Activated CD4-positive, alpha-beta T cell treated with anti-CD3 and anti-CD28 coated beads, Interleukin-2, amount 50 U/mL, for 4 hours (primary cell): ENCODE measurements around the gene TMTC4.
A peak's percentile ranks its signal among the peaks of the same experiment; 100 is the strongest.
"Not testable (repeated sequence)": the region's sequence is repeated elsewhere in the genome, so short reads cannot be mapped to it uniquely, and the experiment has no call there.

ENCODE experiments used
- DNase-seq, 2 experiments: peaks; one replicate each; pipeline ENCODE4 v3.0.0-alpha.2; 2020

Gene TMTC4, protein sequence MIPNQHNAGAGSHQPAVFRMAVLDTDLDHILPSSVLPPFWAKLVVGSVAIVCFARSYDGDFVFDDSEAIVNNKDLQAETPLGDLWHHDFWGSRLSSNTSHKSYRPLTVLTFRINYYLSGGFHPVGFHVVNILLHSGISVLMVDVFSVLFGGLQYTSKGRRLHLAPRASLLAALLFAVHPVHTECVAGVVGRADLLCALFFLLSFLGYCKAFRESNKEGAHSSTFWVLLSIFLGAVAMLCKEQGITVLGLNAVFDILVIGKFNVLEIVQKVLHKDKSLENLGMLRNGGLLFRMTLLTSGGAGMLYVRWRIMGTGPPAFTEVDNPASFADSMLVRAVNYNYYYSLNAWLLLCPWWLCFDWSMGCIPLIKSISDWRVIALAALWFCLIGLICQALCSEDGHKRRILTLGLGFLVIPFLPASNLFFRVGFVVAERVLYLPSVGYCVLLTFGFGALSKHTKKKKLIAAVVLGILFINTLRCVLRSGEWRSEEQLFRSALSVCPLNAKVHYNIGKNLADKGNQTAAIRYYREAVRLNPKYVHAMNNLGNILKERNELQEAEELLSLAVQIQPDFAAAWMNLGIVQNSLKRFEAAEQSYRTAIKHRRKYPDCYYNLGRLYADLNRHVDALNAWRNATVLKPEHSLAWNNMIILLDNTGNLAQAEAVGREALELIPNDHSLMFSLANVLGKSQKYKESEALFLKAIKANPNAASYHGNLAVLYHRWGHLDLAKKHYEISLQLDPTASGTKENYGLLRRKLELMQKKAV

DNA sequence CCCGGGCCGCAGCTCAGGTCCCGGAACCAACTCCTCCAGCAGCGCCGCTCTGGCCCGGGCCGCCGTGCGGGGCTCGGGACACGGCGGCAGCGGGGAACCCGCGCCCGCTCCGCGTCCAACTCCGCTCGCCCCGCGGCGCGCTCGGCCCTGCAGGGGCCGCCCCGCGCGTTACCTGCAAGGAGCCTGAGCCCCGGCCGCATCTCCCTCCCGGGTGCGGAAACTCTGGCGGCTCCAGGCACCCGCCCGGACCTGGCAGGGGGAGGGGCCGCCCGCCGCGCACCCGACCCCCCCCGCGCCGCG is at the start of gene TMTC4:
TMTC4 (minus strand) TSS at position 224 of the 300 bp plus-strand sequence. CDS start 4,433 bp downstream, outside the sequence.
- DNase-seq: no peak

DNA sequence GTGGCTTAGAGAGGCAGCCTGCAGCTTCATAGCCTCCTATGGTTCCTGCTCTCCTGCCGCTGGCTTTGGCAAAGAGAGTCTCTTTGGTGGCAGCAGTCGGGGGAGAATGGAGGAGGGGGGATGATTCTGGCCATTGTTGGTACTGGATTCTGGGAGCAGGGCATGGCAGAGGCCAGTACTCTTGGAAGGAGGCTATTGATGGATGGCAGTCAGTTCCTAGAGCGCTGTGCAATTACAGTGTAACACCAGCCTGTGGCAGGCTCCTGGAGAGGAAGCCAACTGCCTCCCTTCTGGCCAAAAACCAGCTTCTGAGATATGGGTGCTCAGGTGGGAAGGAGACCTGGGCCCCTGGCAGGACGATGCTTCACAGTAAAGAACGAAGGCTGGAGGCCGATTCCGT is 47.9 kb upstream of the TMTC4 start:
- DNase-seq: no peak

DNA sequence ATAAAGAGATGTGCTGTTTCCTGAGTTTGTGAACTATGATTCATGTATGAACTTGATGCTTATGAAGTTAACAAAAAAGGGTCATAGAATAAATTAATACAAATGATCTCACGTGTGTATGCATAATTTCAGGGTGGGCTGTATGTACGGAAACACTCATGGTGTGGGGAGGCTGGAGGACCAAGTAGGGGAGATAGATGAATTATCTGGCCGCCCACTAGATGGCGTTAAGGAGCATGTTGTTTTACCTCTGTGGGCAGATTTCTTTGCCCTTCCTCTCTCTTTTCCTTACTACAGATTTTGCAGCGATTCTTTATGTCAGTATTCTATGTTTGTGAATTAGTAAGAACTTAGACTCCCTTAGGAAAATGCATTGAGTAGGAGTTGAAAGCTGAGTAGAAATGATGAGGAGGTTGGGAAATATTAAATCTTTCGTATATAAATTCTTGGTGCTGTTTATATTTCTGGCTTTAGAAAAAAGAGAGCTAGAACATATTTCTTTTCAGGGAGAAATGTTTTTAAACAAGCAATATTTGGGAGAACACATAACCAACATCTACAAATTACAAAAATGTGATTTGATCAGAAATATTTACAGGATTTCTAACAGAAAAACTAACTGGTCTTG is 47.4 kb upstream of the TMTC4 start:
- DNase-seq: peak; percentile 30 to 36

DNA sequence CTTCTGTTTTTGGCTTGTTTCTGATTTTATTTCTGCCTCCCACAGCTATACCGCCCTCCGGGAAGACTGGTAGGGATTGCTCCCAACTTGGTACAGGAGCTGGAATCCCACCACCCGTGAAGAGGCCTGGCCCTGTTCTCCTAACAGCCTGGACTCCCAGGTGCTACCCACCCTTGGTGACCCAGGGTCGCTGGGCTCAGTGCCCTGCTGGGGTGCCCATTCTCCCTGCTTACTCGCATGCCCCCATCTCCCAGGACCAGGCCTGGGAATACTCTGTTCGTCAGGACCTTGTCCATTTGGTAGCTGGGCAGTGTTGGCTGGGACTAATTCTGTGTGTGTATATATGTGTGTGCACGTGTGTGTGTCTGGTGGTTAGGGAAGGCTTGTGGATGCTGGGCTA is 41.0 kb upstream of the TMTC4 start:
- no peak for DNase-seq

DNA sequence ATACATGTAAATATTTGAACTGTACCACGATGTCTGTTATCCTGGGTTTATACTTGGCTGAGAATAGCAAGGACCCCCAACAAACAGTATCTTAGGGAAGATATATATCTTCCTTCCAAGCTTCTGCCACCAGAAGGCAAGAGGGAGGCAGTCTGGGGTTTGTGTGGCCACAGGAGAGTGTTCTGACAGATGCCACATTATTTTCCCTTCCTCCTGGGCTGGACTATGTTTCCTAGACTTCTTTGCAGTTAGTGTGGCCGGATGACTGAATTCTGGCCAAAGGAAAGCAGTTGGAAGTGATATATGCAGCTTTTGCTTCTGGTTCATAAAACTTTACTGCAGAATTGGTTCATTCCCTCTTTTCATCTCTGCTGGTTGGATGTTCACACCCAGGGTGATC is 39.9 kb upstream of the TMTC4 start:
- no peak for DNase-seq

DNA sequence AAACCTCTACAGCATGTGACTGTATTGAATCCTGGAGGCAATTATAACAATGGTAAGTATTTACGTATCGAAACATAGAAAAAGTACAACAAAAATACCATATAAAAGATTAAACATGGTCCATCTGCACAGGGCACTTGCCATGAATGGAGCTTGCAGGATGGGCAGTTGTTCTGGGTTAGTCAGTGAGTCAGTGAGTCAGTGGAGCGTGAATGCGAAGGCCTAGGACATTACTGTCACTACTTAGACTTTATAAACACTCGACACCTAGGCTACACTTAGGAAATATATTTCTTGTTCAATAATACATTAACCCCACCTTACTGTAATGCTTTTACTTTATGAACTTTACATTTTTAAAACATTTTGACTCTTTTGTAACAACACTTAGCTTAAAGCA is 35.6 kb upstream of the TMTC4 start:
- no peak for DNase-seq

DNA sequence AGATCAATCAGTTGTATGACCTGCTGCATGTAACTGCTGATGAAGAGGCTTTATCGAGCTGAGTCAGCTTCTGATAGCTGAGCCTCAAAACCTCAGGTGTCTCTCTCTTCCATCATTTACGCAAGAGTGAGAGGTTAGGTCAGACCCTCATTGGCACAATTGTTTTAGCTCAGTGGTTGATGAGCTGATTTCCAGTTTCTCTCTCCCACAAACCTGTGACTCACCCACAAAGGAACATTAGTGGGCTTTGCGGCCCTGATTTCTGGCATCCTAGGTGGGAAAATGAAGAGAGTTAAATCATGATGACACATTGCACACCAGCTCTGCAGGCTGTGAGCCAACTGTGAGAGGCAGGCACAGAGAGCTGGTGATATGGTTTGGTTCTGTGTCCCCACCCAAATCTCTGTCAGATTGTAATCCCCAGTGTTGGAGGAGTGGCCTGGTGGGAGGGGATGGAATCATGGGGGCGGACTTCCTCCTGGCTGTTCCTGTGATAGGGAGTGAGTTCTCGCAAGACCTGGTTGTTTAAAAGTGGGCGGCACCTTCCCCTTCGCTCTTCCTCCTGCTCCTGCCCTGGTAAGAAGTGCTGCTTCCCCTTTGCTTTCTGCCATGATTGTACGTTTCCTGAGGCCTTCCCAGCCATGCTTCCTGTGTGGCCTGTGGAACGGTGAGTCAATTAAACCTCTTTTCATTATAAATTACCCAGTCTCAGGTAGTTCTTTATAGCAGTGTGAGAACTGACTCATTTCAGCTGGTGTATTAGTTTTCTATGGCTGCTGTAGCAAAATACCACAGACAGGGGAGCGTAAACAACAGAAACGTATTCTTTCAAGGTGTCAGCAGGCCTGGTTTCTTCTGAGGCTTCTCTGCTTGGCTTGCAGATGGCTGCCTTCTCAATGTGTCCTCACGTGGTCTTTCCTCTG is 33.5 kb upstream of the TMTC4 start:
- DNase-seq: no peak

DNA sequence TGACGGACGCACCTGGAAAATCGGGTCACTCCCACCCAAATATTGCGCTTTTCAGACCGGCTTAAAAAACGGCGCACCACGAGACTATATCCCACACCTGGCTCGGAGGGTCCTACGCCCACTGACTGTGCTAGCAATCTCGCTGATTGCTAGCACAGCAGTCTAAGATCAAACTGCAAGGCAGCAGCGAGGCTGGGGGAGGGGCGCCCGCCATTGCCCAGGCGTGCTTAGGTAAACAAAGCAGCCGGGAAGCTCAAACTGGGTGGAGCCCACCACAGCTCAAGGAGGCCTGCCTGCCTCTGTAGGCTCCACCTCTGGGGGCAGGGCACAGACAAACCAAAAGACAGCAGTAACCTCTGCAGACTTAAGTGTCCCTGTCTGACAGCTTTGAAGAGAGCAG is 23.7 kb upstream of the TMTC4 start:
- DNase-seq: not testable (repeated sequence)

DNA sequence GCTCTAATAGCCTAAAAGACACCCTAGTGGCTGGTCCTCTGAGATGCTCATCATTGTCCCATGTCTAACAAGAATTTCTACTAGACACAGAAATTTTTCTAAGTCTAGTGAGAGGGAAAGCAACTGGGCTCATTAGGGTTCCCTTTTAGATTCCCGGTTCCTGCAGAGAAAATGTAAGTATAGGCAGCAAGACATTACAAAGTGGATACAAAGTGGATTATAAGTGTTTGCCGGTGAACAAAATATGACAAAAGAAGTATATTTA is 20.8 kb upstream of the TMTC4 start:
- no peak for DNase-seq

DNA sequence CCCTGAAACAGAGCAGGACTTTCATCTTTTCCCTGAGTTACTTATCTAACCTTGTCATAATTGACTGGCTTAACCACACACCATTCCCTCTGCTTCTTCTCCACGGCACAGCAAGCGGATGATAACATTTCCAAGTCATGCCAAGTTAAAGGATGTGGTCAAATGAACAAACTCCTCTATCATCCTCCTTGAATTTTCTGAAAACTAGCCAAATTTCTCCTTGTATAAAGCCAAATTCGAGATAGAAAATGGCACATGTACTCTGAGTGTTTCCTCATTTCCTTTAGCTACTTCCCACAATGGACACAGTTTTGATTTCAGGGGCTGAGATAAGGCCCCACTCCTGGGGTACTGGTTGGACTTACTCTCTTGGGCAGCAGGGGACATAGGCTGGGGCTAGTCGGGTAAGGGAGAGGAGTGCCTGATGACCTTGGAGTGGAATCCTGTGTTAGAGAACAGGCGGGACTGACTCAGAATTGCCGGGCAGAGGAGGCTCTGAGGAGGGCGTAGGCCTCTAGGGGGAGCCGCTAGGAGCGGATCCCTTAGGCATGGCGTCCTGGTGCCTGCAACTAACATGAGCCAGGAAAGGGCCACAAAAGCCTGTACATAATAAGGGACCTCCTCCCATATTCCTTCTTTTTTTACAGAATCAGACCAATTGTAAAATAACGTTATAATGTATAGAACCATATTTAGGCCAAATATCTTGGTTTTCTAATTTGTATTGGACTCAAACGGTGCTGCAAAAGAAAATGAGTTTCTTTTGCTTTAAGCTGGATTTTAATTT is 20.3 kb upstream of the TMTC4 start:
- no peak for DNase-seq

DNA sequence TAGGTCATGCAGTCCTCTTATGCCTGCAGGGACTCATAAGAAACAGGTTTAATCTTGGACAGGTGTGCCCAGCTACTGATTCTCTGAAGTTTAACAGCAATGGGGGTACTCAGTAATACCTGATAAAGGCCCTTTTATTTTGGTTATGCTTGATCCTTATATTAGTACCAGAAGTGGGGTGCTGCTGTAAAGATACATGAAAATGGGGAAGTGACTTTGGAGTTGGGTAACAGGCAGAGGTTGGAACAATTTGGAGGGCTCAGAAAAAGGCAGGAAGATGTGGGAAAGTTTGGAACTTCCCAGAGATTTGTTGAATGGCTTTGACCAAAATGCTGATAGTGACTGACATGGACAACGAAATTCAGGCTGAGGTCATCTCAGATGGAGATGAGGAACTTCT is 14.6 kb upstream of the TMTC4 start:
- no peak for DNase-seq

DNA sequence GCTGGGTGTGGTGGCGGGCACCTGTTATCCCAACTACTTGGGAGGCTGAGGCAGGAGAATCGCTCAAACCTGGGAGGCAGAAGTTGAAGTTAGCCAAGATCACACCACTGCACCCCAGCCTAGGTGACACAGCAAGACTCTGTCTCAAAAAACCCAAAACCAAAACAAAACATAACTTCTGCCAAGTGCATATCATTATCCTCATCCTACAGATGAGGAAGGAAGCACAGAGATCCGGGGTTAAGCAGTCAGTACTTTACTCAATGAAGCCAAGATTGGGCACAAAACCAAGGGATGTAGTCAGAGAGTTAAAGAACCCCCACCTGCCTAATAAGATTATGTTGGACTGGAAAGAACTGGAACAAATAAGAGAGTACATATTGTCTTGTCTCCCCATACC is 5.5 kb upstream of the TMTC4 start:
- DNase-seq: no peak

DNA sequence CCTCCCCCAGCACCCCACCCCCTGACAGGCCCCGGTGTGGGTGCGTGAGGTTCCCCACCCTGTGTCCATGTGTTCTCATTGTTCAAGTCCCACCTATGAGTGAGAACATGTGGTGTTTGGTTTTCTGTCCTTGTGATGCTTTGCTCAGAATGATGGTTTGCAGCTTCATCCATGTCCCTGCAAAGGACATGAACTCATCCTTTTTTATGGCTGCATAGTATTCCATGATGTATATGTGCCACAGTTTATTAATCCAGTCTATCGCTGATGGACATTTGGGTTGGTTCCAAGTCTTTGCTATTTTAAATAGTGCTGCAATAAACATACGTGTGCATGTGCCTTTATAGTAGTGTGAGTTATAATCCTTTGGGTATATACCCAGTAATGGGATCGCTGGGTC is 2.5 kb upstream of the TMTC4 start:
- DNase-seq: not testable (repeated sequence)

DNA sequence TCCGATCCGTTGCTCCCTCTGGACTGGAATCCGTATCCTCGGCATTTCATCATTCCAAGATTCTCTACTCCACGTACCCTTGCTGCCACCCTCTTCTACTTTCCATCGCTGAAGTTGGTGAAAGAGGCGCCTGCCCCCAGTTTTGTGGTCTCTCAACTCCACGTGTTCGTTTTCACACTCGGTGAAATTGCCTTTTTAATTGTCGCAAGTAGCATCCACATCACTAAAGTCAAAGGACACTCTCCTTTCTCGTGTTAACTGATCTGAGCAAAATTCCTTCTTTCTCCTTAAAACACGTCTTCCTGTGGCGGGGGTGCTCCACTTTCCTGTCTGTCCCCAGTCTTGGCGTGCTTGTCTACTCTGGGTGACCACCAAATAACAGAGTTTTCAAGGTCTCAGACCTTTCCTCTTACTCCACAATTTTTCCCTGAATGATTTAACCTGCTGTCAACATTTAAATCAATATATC is 1.1 kb upstream of the TMTC4 start:
- DNase-seq: peak in 1 of 2 experiments; percentile 5

DNA sequence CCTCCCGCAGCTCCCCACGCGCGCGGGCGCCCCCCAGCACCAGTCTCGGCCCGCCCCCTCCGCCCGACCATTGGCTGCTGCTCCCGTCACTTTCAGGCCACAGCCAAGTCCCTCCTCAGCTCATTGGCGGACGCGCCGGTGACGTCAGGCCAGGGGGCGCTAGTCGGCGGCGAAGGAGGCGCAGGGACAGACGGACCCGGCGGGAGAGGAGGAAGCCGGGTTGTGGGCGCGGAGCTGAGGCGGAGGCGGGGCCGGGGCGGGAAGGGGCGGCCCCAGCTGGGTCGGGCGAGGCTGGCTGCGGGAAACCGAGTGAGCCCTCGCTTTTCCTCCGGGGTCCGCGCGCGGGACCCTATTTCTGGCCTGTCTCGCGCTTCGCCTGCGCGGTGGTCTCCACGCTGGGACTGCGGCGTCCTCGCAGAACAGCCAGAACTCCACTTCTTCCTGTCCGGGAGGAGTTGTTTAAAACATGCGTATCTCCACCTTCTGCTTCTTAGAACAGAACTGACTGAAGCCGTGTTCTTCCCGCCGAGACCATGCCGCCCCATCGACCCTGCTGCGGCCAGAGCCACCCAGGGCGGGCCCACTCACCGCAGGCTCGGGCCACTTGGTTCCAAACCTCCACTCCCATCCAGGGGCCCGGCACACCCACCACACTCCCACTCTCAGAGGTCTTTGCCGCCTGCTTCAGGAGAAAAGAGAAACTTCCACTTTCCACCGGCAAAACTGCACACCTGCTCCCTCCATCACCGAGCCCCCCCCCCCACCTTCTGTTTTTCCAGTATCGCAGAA is 471 bp upstream of the TMTC4 start:
- DNase-seq: peak; percentile 99 to 100

DNA sequence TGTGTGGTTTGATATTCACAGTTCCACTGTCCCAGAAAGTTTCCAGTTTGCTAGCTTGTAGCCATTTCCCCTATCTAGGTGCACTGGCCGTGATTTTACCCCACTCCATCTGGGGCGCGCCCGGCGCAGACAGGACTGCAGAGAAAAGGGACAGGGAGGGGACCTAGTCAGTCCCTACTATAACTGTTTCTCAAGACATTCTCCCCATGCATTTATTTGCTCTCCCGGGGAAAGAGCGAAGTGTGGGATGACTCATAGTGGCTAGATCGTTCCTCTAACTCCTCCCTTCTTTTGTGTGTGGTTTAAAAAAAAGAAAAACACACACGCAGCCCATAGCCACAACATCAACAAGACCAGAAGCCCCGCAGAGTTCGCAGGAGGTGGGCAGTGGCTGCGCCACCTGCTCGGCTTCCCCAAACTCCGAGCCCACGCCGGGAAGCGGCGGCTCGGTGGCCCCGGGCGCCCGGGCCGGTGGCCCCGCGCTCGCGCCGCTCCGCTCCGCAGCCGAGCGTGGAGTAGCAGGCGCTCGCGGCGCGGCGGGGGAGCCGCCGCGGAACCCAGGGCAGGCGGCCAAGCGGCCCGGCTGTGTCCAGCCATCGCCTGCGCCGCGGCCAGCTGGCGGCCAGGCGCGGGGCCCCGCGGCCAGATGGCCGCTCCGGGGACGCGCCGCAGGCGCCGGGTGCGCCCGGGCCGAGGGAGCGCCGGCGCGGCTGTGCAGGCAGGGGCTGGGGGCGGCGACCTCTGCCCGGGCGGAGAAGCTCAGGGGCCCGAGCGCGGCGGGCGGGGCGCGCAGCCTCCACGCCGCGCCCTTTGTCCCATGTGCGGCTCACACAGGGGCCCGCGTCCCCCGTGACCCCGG is 653 bp downstream of the TMTC4 start:
- peak; percentile 24 to 35 for DNase-seq

DNA sequence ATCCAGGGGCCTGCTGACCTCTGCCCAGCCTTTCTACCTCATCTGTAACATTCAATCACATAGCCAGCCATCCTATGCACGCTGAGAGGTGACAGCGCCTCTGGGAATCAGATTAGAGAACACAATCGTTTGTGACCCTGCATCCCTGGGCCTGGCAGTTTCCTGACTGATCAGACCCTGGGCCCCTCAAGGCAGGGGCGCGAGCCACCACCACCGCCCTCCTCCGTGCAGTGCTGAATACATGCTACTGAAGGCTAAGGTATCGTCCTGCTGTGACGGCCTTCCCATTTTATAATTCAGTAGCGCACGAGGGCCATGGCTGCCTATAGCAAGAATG is 1.3 kb downstream of the TMTC4 start:
- DNase-seq: no peak

DNA sequence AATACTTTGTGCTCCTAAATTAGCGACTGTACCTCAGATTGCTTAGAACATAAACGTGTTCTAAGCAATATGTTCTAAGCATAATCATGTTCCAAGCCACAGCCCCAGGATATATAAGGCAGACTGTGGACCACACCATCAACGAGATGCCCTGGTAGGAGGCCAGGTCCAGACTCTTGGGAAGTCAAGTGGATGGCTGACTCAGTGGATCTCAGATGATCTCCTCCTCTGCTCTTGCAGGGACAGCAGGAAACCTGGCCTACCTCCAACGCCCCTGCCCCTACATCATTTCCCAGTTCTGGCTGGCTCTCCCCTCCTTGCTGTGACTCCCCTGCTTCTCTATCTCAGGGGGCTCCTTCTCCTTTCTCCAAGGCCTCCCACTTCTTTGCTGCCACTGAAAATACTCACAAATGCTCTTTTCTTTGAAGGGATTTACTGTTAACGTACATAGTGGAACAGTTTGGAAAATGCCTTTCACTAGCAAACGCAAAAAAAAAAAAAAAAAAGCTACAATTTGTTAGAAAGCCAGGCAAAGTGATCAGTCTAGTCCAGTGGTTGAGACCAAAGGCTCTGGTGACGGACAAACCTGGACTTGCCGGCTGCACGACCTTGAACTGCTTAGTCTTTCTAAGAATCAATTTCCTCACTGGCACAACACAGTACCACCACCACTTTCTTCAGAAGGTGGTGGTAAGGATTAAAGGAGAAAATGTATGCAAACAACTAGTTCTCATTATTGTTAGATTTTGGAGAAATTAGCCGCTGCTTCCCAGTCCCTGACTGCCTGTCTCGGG is 3.0 kb downstream of the TMTC4 start:
- no peak for DNase-seq

DNA sequence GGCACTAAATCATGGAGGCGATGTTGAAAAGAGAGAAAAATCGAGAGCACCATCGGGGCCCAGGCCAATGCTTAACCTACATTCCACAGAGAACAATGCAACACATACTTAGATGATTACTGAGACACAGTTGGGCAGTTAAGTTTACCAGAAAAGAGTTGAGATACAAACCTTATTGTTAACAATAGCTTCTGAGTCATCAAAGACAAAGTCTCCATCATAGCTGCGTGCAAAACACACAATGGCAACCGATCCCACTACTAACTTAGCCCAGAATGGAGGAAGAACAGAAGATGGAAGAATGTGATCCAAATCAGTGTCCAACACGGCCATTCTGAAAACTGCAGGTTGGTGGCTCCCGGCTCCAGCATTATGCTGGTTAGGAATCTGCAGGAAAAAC is 6.2 kb downstream of the TMTC4 start:
- DNase-seq: no peak

DNA sequence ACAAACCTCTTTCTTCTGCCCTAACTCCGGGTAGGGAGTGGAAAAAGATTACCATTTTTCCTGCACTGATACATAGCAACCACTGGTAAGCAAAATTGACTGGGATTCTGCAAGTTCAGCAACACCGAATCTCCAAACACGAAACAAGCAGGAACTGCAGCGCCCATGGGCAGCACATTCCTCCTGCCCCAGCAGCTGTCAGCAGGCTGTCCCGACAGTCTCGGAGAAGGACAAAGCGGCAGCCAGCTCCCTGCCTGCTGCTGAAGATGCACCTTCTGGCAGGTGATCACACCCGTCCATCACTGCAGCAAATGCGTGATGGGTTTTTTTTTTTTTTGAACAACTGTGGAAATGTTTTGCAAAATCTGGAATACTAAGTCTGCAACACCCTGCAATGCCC is 6.7 kb downstream of the TMTC4 start:
- no peak for DNase-seq
